Activated CD8-positive, alpha-beta memory T cell treated with anti-CD3 and anti-CD28 coated beads for 48 hours (primary cell): ENCODE results near the gene AQP12B.
"Not testable (repeated sequence)": the region's sequence is repeated elsewhere in the genome, so short reads cannot be mapped to it uniquely, and the experiment has no call there.

Source experiments
- DNase-seq, 3 experiments: peaks; one replicate each; pipeline ENCODE4 v3.0.0-alpha.2; 2020; ENCODE audit warnings: low read depth in 2 of 3, low spot score in 2 of 3

The AQP12B gene

GRCh38 chr2:240682431-240683224, at the start of gene AQP12B:
Gene AQP12B (minus strand): TSS chr2:240682885. CDS start chr2:240682837, 48 bp downstream.
- DNase-seq = not testable (repeated sequence)

- no peak for DNase-seq
Observed at GRCh38 chr2:240732184-240732583, 49.5 kb upstream of the AQP12B start.

- DNase-seq = no peak
Observed at GRCh38 chr2:240731178-240731545, 48.5 kb upstream of the AQP12B start.

GRCh38 chr2:240730501-240731177, 48.0 kb upstream of the AQP12B start:
- DNase-seq = no peak

GRCh38 chr2:240728827-240729226, 46.1 kb upstream of the AQP12B start:
- no peak for DNase-seq

- no peak for DNase-seq
Observed at GRCh38 chr2:240728361-240728760, 45.7 kb upstream of the AQP12B start.

- no peak for DNase-seq
Observed at GRCh38 chr2:240727913-240728312, 45.2 kb upstream of the AQP12B start.

- DNase-seq = no peak
Observed at GRCh38 chr2:240727439-240727838, 44.8 kb upstream of the AQP12B start.

GRCh38 chr2:240726876-240727275, 44.2 kb upstream of the AQP12B start:
- no peak for DNase-seq

- no peak for DNase-seq
Observed at GRCh38 chr2:240725671-240726070, 43.0 kb upstream of the AQP12B start.

- DNase-seq = no peak
Observed at GRCh38 chr2:240725266-240725665, 42.6 kb upstream of the AQP12B start.

GRCh38 chr2:240724431-240724830, 41.7 kb upstream of the AQP12B start:
- DNase-seq = no peak

- no peak for DNase-seq
Observed at GRCh38 chr2:240723851-240724250, 41.2 kb upstream of the AQP12B start.

- DNase-seq = no peak
Observed at GRCh38 chr2:240722796-240723735, 40.4 kb upstream of the AQP12B start.

GRCh38 chr2:240722376-240722775, 39.7 kb upstream of the AQP12B start:
- no peak for DNase-seq

- no peak for DNase-seq
Observed at GRCh38 chr2:240721596-240722180, 39.0 kb upstream of the AQP12B start.

GRCh38 chr2:240720686-240721595, 38.3 kb upstream of the AQP12B start:
- DNase-seq = no peak

GRCh38 chr2:240719676-240720545, 37.2 kb upstream of the AQP12B start:
- no peak for DNase-seq

GRCh38 chr2:240718896-240719490, 36.3 kb upstream of the AQP12B start:
- DNase-seq = no peak
